Natural killer cell (primary cell): ENCODE measurements around the gene NCL. TPM values are rescaled to one million over a fixed set of nuclear protein-coding genes. Genes with fewer than 3 reads are reported as not detected.

Experiments
- ATAC-seq, 3 donors: fragments of 150-1000 bp in 2 of 3; fragments of 200-7000 bp in 1 of 3; cut with Tn5 transposase; 1 replicate in 1 of 3; 2 replicates in 2 of 3; pipeline ENCODE4 v1.10.0; 2021; ENCODE audit warnings: mild to moderate bottlenecking in 2 of 3, moderate library complexity in 2 of 3
- DNase-seq, 2 donors: peaks; one replicate each; pipeline versions ENCODE4 v3.0.0 to v3.0.0-alpha.2; 2013 to 2021; ENCODE audit warnings: mixed read lengths in 1 of 2
- H3K27ac ChIP-seq: one replicate; pipeline ENCODE4 v1.5.1; 2013; ENCODE audit warnings: mild to moderate bottlenecking, low read length
- H3K27me3 ChIP-seq: one replicate; pipeline ENCODE4 v1.6.1; 2013; ENCODE audit warnings: low read length; ENCODE audit not compliant: control insufficient read depth, insufficient read depth
- H3K36me3 ChIP-seq: one replicate; pipeline ENCODE4 v1.6.1; 2013; ENCODE audit warnings: low read length; ENCODE audit not compliant: control insufficient read depth, insufficient read depth
- H3K4me1 ChIP-seq: one replicate; pipeline ENCODE4 v1.6.1; 2013; ENCODE audit warnings: low read length; ENCODE audit not compliant: control insufficient read depth, insufficient read depth
- H3K4me3 ChIP-seq: one replicate; pipeline ENCODE4 v1.5.1; 2013; ENCODE audit warnings: low read length
- H3K9me3 ChIP-seq: one replicate; pipeline ENCODE4 v1.6.1; 2013; ENCODE audit warnings: low read length; ENCODE audit not compliant: control insufficient read depth, insufficient read depth
- H3K27ac Mint-ChIP-seq, 2 donors: one replicate each; pipeline ENCODE4 v1.8.0; 2022; ENCODE audit warnings: mild to moderate bottlenecking in 2 of 2, mixed read lengths in 2 of 2, moderate library complexity in 1 of 2
- H3K27me3 Mint-ChIP-seq, 2 donors: one replicate each; pipeline ENCODE4 v1.8.0; 2022; ENCODE audit warnings: low read depth in 2 of 2, mixed read lengths in 2 of 2
- H3K36me3 Mint-ChIP-seq: one replicate; pipeline ENCODE4 v1.8.0; 2022; ENCODE audit warnings: mixed read lengths
- H3K4me1 Mint-ChIP-seq, 2 donors: one replicate each; pipeline ENCODE4 v1.8.0; 2022; ENCODE audit warnings: mixed read lengths in 2 of 2
- H3K4me3 Mint-ChIP-seq: one replicate; pipeline ENCODE4 v1.8.0; 2022; ENCODE audit warnings: mild to moderate bottlenecking, moderate library complexity, mixed read lengths
- H3K9me3 Mint-ChIP-seq, 2 donors: one replicate each; pipeline ENCODE4 v1.8.0; 2022; ENCODE audit warnings: mixed read lengths in 2 of 2
- CTCF ChIP-seq: fragments of 200-600 bp; IDR thresholded peaks from one replicate; pipeline ENCODE4 v1.8.0; 2022; ENCODE audit warnings: antibody characterized with exemption
- WGBS: methylation state at CpG from one replicate; pipeline ENCODE4 v1.1.7; 2013; ENCODE audit warnings: missing lambda C conversion rate; ENCODE audit not compliant: insufficient coverage; 5-methylcytosine and 5-hydroxymethylcytosine counted together
- intact Hi-C: fragments of 100-400 bp; cut with micrococcal nuclease; formaldehyde crosslinking; loops from one replicate; pipeline ENCODE4 v1.14.2; 2022
- total RNA-seq, 4 donors: library from RNA; stranded (reverse); fragments of 120-200 nt in 1 of 4; gene quantifications; one replicate each; pipeline versions ENCODE4 v1.2.3 to v1.2.4, GENCODE V29; 2013 to 2022

The NCL gene
- total RNA-seq, 3 donors from 2014 or later (not counting 1 experiment from before 2014, with no cell fraction given) = 485 to 540 (median 529) TPM

- Mint-ChIP-seq H3K36me3 (peaks cover 5% of the 10 kb centered on the region), H3K9me3 (no peaks in the 10 kb centered on the region), H3K27me3 (no peaks in the 10 kb centered on the region), H3K27ac (peak overlapping the region in 1 of 2 donors; percentile 41), H3K4me3 (peak overlapping the region; percentile 68), H3K4me1 (peaks cover 39 to 43% of the 10 kb centered on the region in 2 donors)
- peaks cover 10% of the 10 kb centered on the region for H3K36me3 ChIP-seq
- 87% methylated on average over 4 of the region's 4 CpGs for WGBS
- no peaks in the 10 kb centered on the region for H3K9me3 ChIP-seq
- H3K27ac ChIP-seq = no peak overlapping the region
- no peaks in the 10 kb centered on the region for H3K27me3 ChIP-seq
- ATAC-seq (no peak), DNase-seq (no peak)
- intact Hi-C loops = no loop called here
- peaks cover 30% of the 10 kb centered on the region for H3K4me1 ChIP-seq
- no peak for TF ChIP-seq CTCF
- no peak overlapping the region for H3K4me3 ChIP-seq
These were observed 2.8 kb upstream of the NCL start for GRCh38 chr2:231467016-231467545.

- DNase-seq (peak; percentile 96 to 98), ATAC-seq (peak; percentile 86 to 97 (median 87))
- no peak for TF ChIP-seq CTCF
- Histone ChIP-seq H3K4me1 (peaks cover 34% of the 10 kb centered on the region), H3K36me3 (peaks cover 33% of the 10 kb centered on the region), H3K27me3 (no peaks in the 10 kb centered on the region), H3K27ac (peak overlapping the region; percentile 98), H3K9me3 (no peaks in the 10 kb centered on the region), H3K4me3 (peak overlapping the region; percentile 85)
- Mint-ChIP-seq H3K27ac (peak overlapping the region; percentile 99 to 100), H3K27me3 (no peaks in the 10 kb centered on the region), H3K4me1 (peaks cover 57 to 61% of the 10 kb centered on the region in 2 donors), H3K36me3 (peaks cover 25% of the 10 kb centered on the region), H3K9me3 (no peaks in the 10 kb centered on the region), H3K4me3 (peak overlapping the region; percentile 92)
- 1% methylated on average over 78 of the region's 81 CpGs for WGBS
- intact Hi-C loops = loop anchor here (2.0 to 5.0 kb wide), 3 partner anchors 50 to 242 kb away; partner anchors contain the start of gene PTMA
These were observed 574 bp upstream of the NCL start for GRCh38 chr2:231464576-231465540.

- Histone ChIP-seq H3K27ac (peak overlapping the region; percentile 98), H3K9me3 (no peaks in the 10 kb centered on the region), H3K27me3 (no peaks in the 10 kb centered on the region), H3K36me3 (peaks cover 52% of the 10 kb centered on the region), H3K4me1 (peaks cover 26% of the 10 kb centered on the region), H3K4me3 (peak overlapping the region; percentile 85)
- H3K27me3 Mint-ChIP-seq = no peaks in the 10 kb centered on the region
- 12% methylated on average over 4 of the region's 4 CpGs for WGBS
- peaks cover 38% of the 10 kb centered on the region for H3K36me3 Mint-ChIP-seq
- no peak for DNase-seq
- TF ChIP-seq CTCF = no peak
- H3K9me3 Mint-ChIP-seq = no peaks in the 10 kb centered on the region
- H3K27ac Mint-ChIP-seq = peak overlapping the region; percentile 99 to 100
- H3K4me1 Mint-ChIP-seq = peaks cover 57 to 60% of the 10 kb centered on the region in 2 donors
- intact Hi-C loops = loop anchor here (5.0 kb wide), 2 partner anchors 71 to 244 kb away; partner anchors contain the start of gene PTMA
- H3K4me3 Mint-ChIP-seq = peak overlapping the region; percentile 92
- ATAC-seq = no peak
These were observed 1.4 kb downstream of the NCL start for GRCh38 chr2:231462729-231463465.
